ENCODE results near the gene SBNO2.
"Not testable (repeated sequence)": the region's sequence is repeated elsewhere in the genome, so short reads cannot be mapped to it uniquely, and the experiment has no call there.

Gene SBNO2

GRCh38 chr19:1116726-1117581 lies 57.1 kb downstream of the SBNO2 start:
- no peak for DNase-seq (ENCODE audit: low read depth)

GRCh38 chr19:1115646-1116420 lies 58.2 kb downstream of the SBNO2 start:
- no peak for DNase-seq (ENCODE audit: low read depth)

GRCh38 chr19:1114728-1115127 lies 59.3 kb downstream of the SBNO2 start:
- not testable (repeated sequence) for DNase-seq (ENCODE audit: low read depth)

GRCh38 chr19:1113986-1114483 lies 60.0 kb downstream of the SBNO2 start:
- no peak for DNase-seq (ENCODE audit: low read depth)

- DNase-seq (ENCODE audit: low read depth) = peak; percentile 74
Measured at GRCh38 chr19:1113030-1113985, 60.8 kb downstream of the SBNO2 start.

- DNase-seq (ENCODE audit: low read depth) = no peak
Measured at GRCh38 chr19:1112268-1113029, 61.6 kb downstream of the SBNO2 start.

- no peak for DNase-seq (ENCODE audit: low read depth)
Measured at GRCh38 chr19:1111641-1112267, 62.3 kb downstream of the SBNO2 start.

GRCh38 chr19:1110809-1111640 lies 63.0 kb downstream of the SBNO2 start:
- DNase-seq (ENCODE audit: low read depth) = no peak

- no peak for DNase-seq (ENCODE audit: low read depth)
Measured at GRCh38 chr19:1109697-1110671, 64.1 kb downstream of the SBNO2 start.

GRCh38 chr19:1109032-1109551 lies 65.0 kb downstream of the SBNO2 start:
- no peak for DNase-seq (ENCODE audit: low read depth)

- DNase-seq (ENCODE audit: low read depth) = no peak
Measured at GRCh38 chr19:1108291-1109031, 65.6 kb downstream of the SBNO2 start.

GRCh38 chr19:1107661-1108261 lies 66.3 kb downstream of the SBNO2 start:
- DNase-seq (ENCODE audit: low read depth) = no peak

- DNase-seq (ENCODE audit: low read depth) = no peak
Measured at GRCh38 chr19:1106841-1107660, 67.0 kb downstream of the SBNO2 start.

- DNase-seq (ENCODE audit: low read depth) = no peak
Measured at GRCh38 chr19:1105873-1106840, 67.9 kb downstream of the SBNO2 start.

All from stimulated activated CD4-positive, alpha-beta T cell treated with anti-CD3 and anti-CD28 coated beads, Interleukin-2, amount 100 ng/mL, for 4 hours (primary cell).